Measurements from ENCODE around the gene MAT2A. TPM values are rescaled to one million over a fixed set of nuclear protein-coding genes. Genes with fewer than 3 reads are reported as not detected.

MAT2A gene
- total and polyA plus RNA-seq, 9 of the 15 experiments (the other 6 are each of a cell fraction or from before 2014, with no cell fraction given): 130 to 1,027 (median 240) TPM

DNA sequence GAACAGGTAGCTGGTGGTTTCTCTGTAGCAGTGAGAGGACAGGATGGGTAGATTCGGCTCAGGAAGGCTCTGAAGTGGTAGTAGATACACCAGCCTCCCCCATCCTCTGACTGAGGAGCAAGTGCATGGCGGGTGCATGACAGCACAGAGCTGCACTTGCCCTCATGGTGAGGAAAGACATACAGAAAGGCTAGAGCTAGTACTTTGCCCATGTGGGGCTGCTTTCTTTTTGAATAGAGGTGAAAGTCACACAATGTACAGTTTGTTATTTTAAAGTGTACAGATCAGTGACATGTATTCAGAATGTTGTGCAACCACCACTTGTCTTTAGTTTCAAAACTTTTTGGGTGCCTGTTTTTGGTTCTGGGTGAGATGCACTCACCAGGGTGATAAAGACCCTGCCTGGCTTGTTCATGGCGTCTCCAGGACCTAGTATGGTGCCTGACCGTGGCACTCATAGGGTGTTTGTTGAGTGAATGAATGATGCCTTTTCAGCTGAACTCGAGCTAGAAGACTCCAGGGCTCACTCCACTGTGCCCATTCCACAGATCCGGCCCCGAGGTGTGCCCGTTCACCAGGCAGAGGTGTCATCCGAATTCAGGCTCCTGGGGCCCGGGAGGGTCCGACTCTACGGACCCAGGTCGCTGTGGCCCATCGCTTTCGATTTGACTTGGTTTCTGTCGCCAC is 44.8 kb downstream of the MAT2A start:
- Histone ChIP-seq H3K36me3 (ENCODE audit: control insufficient read depth, insufficient read depth, low read length) (peaks cover 42% of the 10 kb centered on the region; the same call in 2 of the 3 replicates), H4K20me1 (replicated peaks; ENCODE audit: control insufficient read depth, insufficient read depth, low read length) (no peaks in the 10 kb centered on the region), H3K27me3 (ENCODE audit: control insufficient read depth in 2 of 2, insufficient read depth in 2 of 2, low read length in 2 of 2) (no peaks in the 10 kb centered on the region), H3K4me2 (ENCODE audit: insufficient read depth, low read length) (no peak overlapping the region), H3K9me1 (ENCODE audit: control insufficient read depth, insufficient read depth, low read length) (peaks cover 8% of the 10 kb centered on the region), H3K4me1 (replicated peaks in 1 of 2; ENCODE audit: control insufficient read depth in 2 of 2, insufficient read depth in 2 of 2, low read length in 2 of 2) (peaks cover 45 to 51% of the 10 kb centered on the region in 2 experiments), H3K9ac (ENCODE audit: insufficient read depth in 1 of 2, low read depth in 2 of 2, low read length in 2 of 2) (no peak overlapping the region), H3K9me3 (replicated peaks; ENCODE audit: control insufficient read depth, insufficient read depth, low read depth, low read length) (no peaks in the 10 kb centered on the region), H3K4me3 (no peak overlapping the region), H2AFZ (ENCODE audit: low read depth, low read length) (no peak overlapping the region), H3K79me2 (ENCODE audit: control insufficient read depth, insufficient read depth, low read length) (peaks cover 15% of the 10 kb centered on the region), H3K27ac (ENCODE audit: extremely low read depth, low read depth, low read length) (no peak overlapping the region; the same call in 2 of the 3 replicates)
- no TSS peak for BruUV-seq (replicated peaks)
- in situ Hi-C loops (cut with MboI): no loop called here
- no peak for TF ChIP-seq CEBPG (CRISPR knock-in tag; IDR thresholded peaks at IDR 0.05)
- peak in 1 of 2 experiments; percentile 31; a peak in 1 of 4 replicates for TF ChIP-seq CEBPG (tag; conservative IDR thresholded peaks at IDR 0.05 in 1 of 2, IDR thresholded peaks at IDR 0.05 in 1 of 2)
- TF ChIP-seq CEBPB (tag; IDR thresholded peaks at IDR 0.05): peak; percentile 61; the same call in 1 of the 2 replicates
- no peak for TF ChIP-seq TGIF2 (CRISPR knock-in tag; IDR thresholded peaks at IDR 0.05)
- no peak for TF ChIP-seq ZNF324 (CRISPR knock-in tag; IDR thresholded peaks at IDR 0.05)
- TF ChIP-seq ZFX (CRISPR knock-in tag; IDR thresholded peaks at IDR 0.05): no peak
- DNase-seq (ENCODE audit: extremely low read depth in 1 of 4, low spot score in 3 of 4): no peak
- 89% methylated on average over 12 of the region's 16 CpGs for WGBS (ENCODE audit: insufficient coverage, low coverage, missing lambda C conversion rate)
- intact Hi-C loops (cut with micrococcal nuclease): no loop called here
- ChIA-PET CTCF (ENCODE audit: low intra/inter-chr PET ratio) (no interaction called here), POLR2A (interaction anchor here (0.8 to 2.3 kb wide), 5 partner anchors 9 to 38 kb away, joined by 3 to 8 read pairs (median 3); no protein-coding TSS in a partner anchor)
- no peak for ATAC-seq
- FAIRE-seq: no peak

Measured in K562 (cell line).